SH-SY5Y (cell line): ENCODE results near the gene ANGPT4.

Experiments
- GATA2 ChIP-seq: IDR thresholded peaks from 2 replicates; pipeline ENCODE4 v1.6.1; 2011; ENCODE audit warnings: mild to moderate bottlenecking, low read depth, low read length
- GATA3 ChIP-seq: IDR thresholded peaks from 2 replicates; pipeline ENCODE4 v1.6.1; 2011; ENCODE audit warnings: low read depth, mild to moderate bottlenecking, low read length, moderate library complexity

DNA sequence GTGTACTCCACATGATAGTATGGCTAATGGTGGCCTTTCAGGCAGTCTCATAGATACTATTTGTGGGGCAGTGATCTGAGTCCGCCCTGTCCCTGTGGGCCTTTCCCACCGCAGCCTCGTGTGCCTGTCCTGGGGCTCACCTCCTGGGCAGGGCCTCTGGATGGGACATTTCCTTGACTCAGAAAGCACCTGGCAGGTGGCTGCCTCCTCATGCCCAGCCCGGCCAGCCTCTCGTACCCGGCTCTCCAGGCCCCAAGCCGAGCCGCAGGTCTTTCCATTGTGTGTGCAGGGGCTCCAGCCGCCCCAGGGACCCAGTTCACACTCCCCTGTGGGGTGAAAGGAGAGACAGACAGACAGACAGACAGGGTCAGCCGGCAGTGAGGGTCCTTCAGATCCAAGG, 47.7 kb upstream of the ANGPT4 start:
- TF ChIP-seq GATA2 (no peak), GATA3 (no peak)
